ENCODE measurements around the gene ALOX15B. TPM values are rescaled to one million over a fixed set of nuclear protein-coding genes. Genes with fewer than 3 reads are reported as not detected.
A peak's percentile ranks its signal among the peaks of the same experiment; 100 is the strongest.

Gene ALOX15B
- total RNA-seq, 1 donor from 2014 or later = not detected

- no peak for DNase-seq (ENCODE audit: low read depth, low spot score)
These were observed 6.4 kb upstream of the ALOX15B start for GRCh38 chr17:8032442-8032841.

- no peak for DNase-seq (ENCODE audit: low read depth, low spot score)
These were observed 831 bp downstream of the ALOX15B start for GRCh38 chr17:8039611-8040168.

- DNase-seq (ENCODE audit: low read depth, low spot score) = no peak
These were observed 2.5 kb downstream of the ALOX15B start for GRCh38 chr17:8041249-8041928.

GRCh38 chr17:8041979-8042378 lies 3.1 kb downstream of the ALOX15B start:
- no peak for DNase-seq (ENCODE audit: low read depth, low spot score)

GRCh38 chr17:8044819-8045810 lies 6.3 kb downstream of the ALOX15B start:
- DNase-seq (ENCODE audit: low read depth, low spot score) = no peak

GRCh38 chr17:8046306-8046928 lies 7.6 kb downstream of the ALOX15B start:
- DNase-seq (ENCODE audit: low read depth, low spot score) = no peak

- DNase-seq (ENCODE audit: low read depth, low spot score) = no peak
These were observed 8.3 kb downstream of the ALOX15B start for GRCh38 chr17:8046929-8047768.

GRCh38 chr17:8047769-8048110 lies 8.9 kb downstream of the ALOX15B start:
- DNase-seq (ENCODE audit: low read depth, low spot score) = no peak

GRCh38 chr17:8048236-8048635 lies 9.4 kb downstream of the ALOX15B start:
- no peak for DNase-seq (ENCODE audit: low read depth, low spot score)

GRCh38 chr17:8048736-8049135 lies 9.9 kb downstream of the ALOX15B start:
- DNase-seq (ENCODE audit: low read depth, low spot score) = no peak

GRCh38 chr17:8051831-8052230 lies 13.0 kb downstream of the ALOX15B start:
- DNase-seq (ENCODE audit: low read depth, low spot score) = no peak

GRCh38 chr17:8052256-8053252 lies 13.7 kb downstream of the ALOX15B start:
- no peak for DNase-seq (ENCODE audit: low read depth, low spot score)

- DNase-seq (ENCODE audit: low read depth, low spot score) = no peak
These were observed 14.7 kb downstream of the ALOX15B start for GRCh38 chr17:8053600-8053999.

- no peak for DNase-seq (ENCODE audit: low read depth, low spot score)
These were observed 17.0 kb downstream of the ALOX15B start for GRCh38 chr17:8055851-8056231.

GRCh38 chr17:8056232-8056975 lies 17.5 kb downstream of the ALOX15B start:
- DNase-seq (ENCODE audit: low read depth, low spot score) = peak; percentile 67

- no peak for DNase-seq (ENCODE audit: low read depth, low spot score)
These were observed 18.2 kb downstream of the ALOX15B start for GRCh38 chr17:8056976-8057625.

- DNase-seq (ENCODE audit: low read depth, low spot score) = peak; percentile 37
These were observed 18.8 kb downstream of the ALOX15B start for GRCh38 chr17:8057691-8058114.

GRCh38 chr17:8059131-8059530 lies 20.3 kb downstream of the ALOX15B start:
- DNase-seq (ENCODE audit: low read depth, low spot score) = no peak
